ENCODE measurements around the gene FAM8A1. TPM values are rescaled to one million over a fixed set of nuclear protein-coding genes. Genes with fewer than 3 reads are reported as not detected.
A peak's percentile ranks its signal among the peaks of the same experiment; 100 is the strongest.
"Not testable (repeated sequence)": the region's sequence is repeated elsewhere in the genome, so short reads cannot be mapped to it uniquely, and the experiment has no call there.

The FAM8A1 gene
- total RNA-seq, 2 experiments from 2014 or later, result 7.0 to 9.0 TPM

- DNase-seq, result no peak
- H3K4me1 Mint-ChIP-seq, result peaks cover 12% of the 10 kb centered on the region
- CTCF ChIA-PET, result interaction anchor here (0.8 to 2.5 kb wide), 6 partner anchors 14 to 430 kb away, joined by 3 to 7 read pairs (median 3); partner anchors contain the start of gene FAM8A1
- H3K36me3 Mint-ChIP-seq, result no peaks in the 10 kb centered on the region
- peak overlapping the region; percentile 34 for H3K27ac Mint-ChIP-seq
- H3K9me3 Mint-ChIP-seq (ENCODE audit: low read depth), result no peaks in the 10 kb centered on the region
- ATAC-seq, result no peak
- no peak overlapping the region for H3K4me3 Mint-ChIP-seq
- peaks cover 12% of the 10 kb centered on the region for H3K27me3 Mint-ChIP-seq
Observed at GRCh38 chr6:17585766-17586490, 14.2 kb upstream of the FAM8A1 start.

GRCh38 chr6:17586623-17587022 lies 13.5 kb upstream of the FAM8A1 start:
- H3K27ac Mint-ChIP-seq; CTCF ChIA-PET; H3K4me3 Mint-ChIP-seq; ATAC-seq; H3K27me3 Mint-ChIP-seq; H3K36me3 Mint-ChIP-seq; H3K9me3 Mint-ChIP-seq (ENCODE audit: low read depth); DNase-seq: not testable (repeated sequence)
- peaks cover 16% of the 10 kb centered on the region for H3K4me1 Mint-ChIP-seq

GRCh38 chr6:17588011-17588410 lies 12.1 kb upstream of the FAM8A1 start:
- Mint-ChIP-seq H3K4me1 (peaks cover 17% of the 10 kb centered on the region), H3K27ac (no peak overlapping the region), H3K27me3 (no peaks in the 10 kb centered on the region), H3K36me3 (no peaks in the 10 kb centered on the region), H3K9me3 (ENCODE audit: low read depth) (no peaks in the 10 kb centered on the region), H3K4me3 (no peak overlapping the region)
- DNase-seq (no peak), ATAC-seq (no peak)
- CTCF ChIA-PET, result no interaction called here

- no peak overlapping the region for H3K27ac Mint-ChIP-seq
- CTCF ChIA-PET, result interaction anchor here (1.1 to 1.8 kb wide), 2 partner anchors 215 to 226 kb away, joined by 3 to 6 read pairs; no protein-coding TSS in a partner anchor
- H3K36me3 Mint-ChIP-seq, result no peaks in the 10 kb centered on the region
- peaks cover 14% of the 10 kb centered on the region for H3K4me1 Mint-ChIP-seq
- no peak for DNase-seq
- no peaks in the 10 kb centered on the region for H3K9me3 Mint-ChIP-seq (ENCODE audit: low read depth)
- no peak for ATAC-seq
- no peaks in the 10 kb centered on the region for H3K27me3 Mint-ChIP-seq
- H3K4me3 Mint-ChIP-seq, result no peak overlapping the region
Observed at GRCh38 chr6:17589406-17590096, 10.6 kb upstream of the FAM8A1 start.

GRCh38 chr6:17591287-17591686 lies 8.8 kb upstream of the FAM8A1 start:
- no peak for ATAC-seq
- CTCF ChIA-PET, result no interaction called here
- Mint-ChIP-seq H3K4me3 (no peak overlapping the region), H3K27ac (no peak overlapping the region), H3K36me3 (no peaks in the 10 kb centered on the region), H3K27me3 (no peaks in the 10 kb centered on the region), H3K4me1 (peaks cover 11% of the 10 kb centered on the region), H3K9me3 (ENCODE audit: low read depth) (no peaks in the 10 kb centered on the region)
- no peak for DNase-seq

GRCh38 chr6:17593246-17593645 lies 6.9 kb upstream of the FAM8A1 start:
- no peaks in the 10 kb centered on the region for H3K36me3 Mint-ChIP-seq

GRCh38 chr6:17596085-17596484 lies 4.0 kb upstream of the FAM8A1 start:
- Mint-ChIP-seq H3K4me1 (peaks cover 14% of the 10 kb centered on the region), H3K9me3 (ENCODE audit: low read depth) (no peaks in the 10 kb centered on the region), H3K27ac (no peak overlapping the region), H3K4me3 (no peak overlapping the region), H3K27me3 (no peaks in the 10 kb centered on the region), H3K36me3 (peaks cover 2% of the 10 kb centered on the region)
- no peak for DNase-seq
- CTCF ChIA-PET, result interaction anchor here (1.0 to 1.2 kb wide), 2 partner anchors 12 to 208 kb away, joined by 3 to 5 read pairs; no protein-coding TSS in a partner anchor
- no peak for ATAC-seq

More at GRCh38 chr6:17593246-17593645, 6.9 kb upstream of the FAM8A1 start:
- ATAC-seq, result no peak
- no peaks in the 10 kb centered on the region for H3K27me3 Mint-ChIP-seq
- peaks cover 11% of the 10 kb centered on the region for H3K4me1 Mint-ChIP-seq
- H3K27ac Mint-ChIP-seq, result no peak overlapping the region
- H3K9me3 Mint-ChIP-seq (ENCODE audit: low read depth), result no peaks in the 10 kb centered on the region
- CTCF ChIA-PET, result interaction anchor here (1.0 kb wide), 1 partner anchor 211 kb away, joined by 3 read pairs; no protein-coding TSS in a partner anchor
- no peak for DNase-seq
- H3K4me3 Mint-ChIP-seq, result no peak overlapping the region

GRCh38 chr6:17600527-17601385 lies 654 bp downstream of the FAM8A1 start:
- CTCF ChIA-PET, result interaction anchor here (0.6 to 2.4 kb wide), 17 partner anchors 9 to 1363 kb away, joined by 3 to 19 read pairs (median 4); partner anchors contain the start of genes GMPR and NUP153
- Mint-ChIP-seq H3K9me3 (ENCODE audit: low read depth) (no peaks in the 10 kb centered on the region), H3K27ac (peak overlapping the region; percentile 86), H3K4me1 (peaks cover 33% of the 10 kb centered on the region), H3K27me3 (no peaks in the 10 kb centered on the region), H3K36me3 (peaks cover 13% of the 10 kb centered on the region), H3K4me3 (peak overlapping the region; percentile 81)
- ATAC-seq (peak; percentile 65), DNase-seq (peak; percentile 60)

GRCh38 chr6:17601386-17601703 lies 1.2 kb downstream of the FAM8A1 start:
- Mint-ChIP-seq H3K27me3 (no peaks in the 10 kb centered on the region), H3K27ac (peak overlapping the region; percentile 86), H3K4me1 (peaks cover 33% of the 10 kb centered on the region), H3K9me3 (ENCODE audit: low read depth) (no peaks in the 10 kb centered on the region), H3K4me3 (peak overlapping the region; percentile 81), H3K36me3 (peaks cover 15% of the 10 kb centered on the region)
- DNase-seq, result no peak
- CTCF ChIA-PET, result interaction anchor here (0.6 to 2.4 kb wide), 11 partner anchors 8 to 1363 kb away, joined by 3 to 19 read pairs (median 4); partner anchors contain the start of genes GMPR and NUP153
- no peak for ATAC-seq

- CTCF ChIA-PET, result interaction anchor here (1.4 kb wide), 1 partner anchor 24 kb away, joined by 4 read pairs; no protein-coding TSS in a partner anchor
- DNase-seq (no peak), ATAC-seq (no peak)
- Mint-ChIP-seq H3K27me3 (no peaks in the 10 kb centered on the region), H3K4me1 (peaks cover 33% of the 10 kb centered on the region), H3K4me3 (peak overlapping the region; percentile 32), H3K27ac (no peak overlapping the region), H3K36me3 (peaks cover 18% of the 10 kb centered on the region), H3K9me3 (ENCODE audit: low read depth) (no peaks in the 10 kb centered on the region)
Observed at GRCh38 chr6:17602888-17603287, 2.8 kb downstream of the FAM8A1 start.

GRCh38 chr6:17606606-17607005 lies 6.5 kb downstream of the FAM8A1 start:
- Mint-ChIP-seq H3K9me3 (ENCODE audit: low read depth) (no peaks in the 10 kb centered on the region), H3K27ac (peak overlapping the region; percentile 19), H3K36me3 (peaks cover 24% of the 10 kb centered on the region), H3K27me3 (no peaks in the 10 kb centered on the region), H3K4me3 (no peak overlapping the region), H3K4me1 (peaks cover 21% of the 10 kb centered on the region)
- no peak for ATAC-seq
- DNase-seq, result no peak
- CTCF ChIA-PET, result no interaction called here

- Mint-ChIP-seq H3K9me3 (ENCODE audit: low read depth) (no peaks in the 10 kb centered on the region), H3K27me3 (no peaks in the 10 kb centered on the region)
Observed at GRCh38 chr6:17610835-17611234, 10.7 kb downstream of the FAM8A1 start.

GRCh38 chr6:17612048-17612447 lies 11.9 kb downstream of the FAM8A1 start:
- CTCF ChIA-PET, result interaction anchor here (1.7 to 1.8 kb wide), 2 partner anchors 12 to 15 kb away, joined by 5 to 6 read pairs; partner anchors contain the start of gene FAM8A1

More at GRCh38 chr6:17610835-17611234, 10.7 kb downstream of the FAM8A1 start:
- Mint-ChIP-seq H3K36me3 (peaks cover 26% of the 10 kb centered on the region), H3K4me3 (no peak overlapping the region), H3K4me1 (peaks cover 2% of the 10 kb centered on the region), H3K27ac (no peak overlapping the region)
- CTCF ChIA-PET, result interaction anchor here (0.7 to 1.7 kb wide), 2 partner anchors 9 to 16 kb away, joined by 4 to 5 read pairs; no protein-coding TSS in a partner anchor
- no peak for ATAC-seq
- no peak for DNase-seq

More at GRCh38 chr6:17612048-17612447, 11.9 kb downstream of the FAM8A1 start:
- ATAC-seq, result no peak
- H3K27ac Mint-ChIP-seq, result no peak overlapping the region
- no peaks in the 10 kb centered on the region for H3K9me3 Mint-ChIP-seq (ENCODE audit: low read depth)
- H3K4me1 Mint-ChIP-seq, result peaks cover 2% of the 10 kb centered on the region
- no peaks in the 10 kb centered on the region for H3K27me3 Mint-ChIP-seq
- peaks cover 29% of the 10 kb centered on the region for H3K36me3 Mint-ChIP-seq
- DNase-seq, result no peak
- H3K4me3 Mint-ChIP-seq, result no peak overlapping the region
